ENCODE data around the gene P2RY12.

The P2RY12 gene

DNA sequence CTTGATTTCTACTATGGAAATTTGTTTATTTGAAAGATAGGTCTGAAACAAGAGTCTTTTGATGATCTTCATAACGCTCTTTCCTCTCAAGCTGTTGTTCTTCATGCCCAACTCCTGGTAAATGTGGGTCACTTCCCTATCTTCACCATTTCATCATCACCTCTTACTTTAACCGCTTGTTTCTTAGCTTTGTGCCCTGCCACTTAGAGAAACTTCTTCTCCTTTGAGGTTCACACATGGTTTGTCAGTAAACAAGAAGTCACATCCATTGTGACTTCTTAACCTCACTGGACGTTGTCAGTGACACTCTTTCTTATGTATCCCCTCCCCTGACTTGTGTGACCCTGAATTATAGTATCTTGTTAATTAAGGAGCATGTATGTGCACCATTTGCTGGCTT, 38.3 kb downstream of the P2RY12 start:
- no peak for DNase-seq (ENCODE audit: low spot score)

- DNase-seq (ENCODE audit: low spot score) = no peak
These were observed 38.7 kb downstream of the P2RY12 start for GRCh38 chr3:151345859-151346258.

GRCh38 chr3:151331696-151332095, 52.9 kb downstream of the P2RY12 start:
- no peak for DNase-seq (ENCODE audit: low spot score)

GRCh38 chr3:151330899-151331298, 53.7 kb downstream of the P2RY12 start:
- DNase-seq (ENCODE audit: low spot score) = no peak

DNA sequence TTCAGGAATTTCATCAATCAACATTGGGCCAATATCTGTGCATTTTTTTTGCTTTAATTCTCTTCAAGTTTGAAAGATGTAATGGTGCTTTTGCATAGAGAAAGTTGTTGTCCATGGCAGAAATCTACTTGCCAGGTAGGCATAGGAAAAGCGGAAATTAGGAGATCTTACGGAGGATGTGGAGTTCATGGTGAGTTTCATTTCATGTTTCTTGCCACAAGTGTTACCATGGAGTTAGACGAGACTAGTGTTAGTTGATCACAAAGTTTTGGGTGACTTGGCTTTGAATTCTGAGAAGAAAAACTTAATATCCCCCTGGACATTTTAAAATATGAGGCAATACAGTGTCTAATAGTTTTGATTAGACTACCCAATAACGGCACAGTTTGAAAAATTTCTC, 54.2 kb downstream of the P2RY12 start:
- DNase-seq (ENCODE audit: low spot score) = no peak

- no peak for DNase-seq (ENCODE audit: low spot score)
These were observed 55.2 kb downstream of the P2RY12 start, which contains the start of gene P2RY13 for GRCh38 chr3:151329363-151329762. TSS of gene P2RY13 (minus strand) at chr3:151329549. CDS start at chr3:151329528, 21 bp downstream.

GRCh38 chr3:151328298-151328995, 56.1 kb downstream of the P2RY12 start:
- DNase-seq (ENCODE audit: low spot score) = no peak

DNA sequence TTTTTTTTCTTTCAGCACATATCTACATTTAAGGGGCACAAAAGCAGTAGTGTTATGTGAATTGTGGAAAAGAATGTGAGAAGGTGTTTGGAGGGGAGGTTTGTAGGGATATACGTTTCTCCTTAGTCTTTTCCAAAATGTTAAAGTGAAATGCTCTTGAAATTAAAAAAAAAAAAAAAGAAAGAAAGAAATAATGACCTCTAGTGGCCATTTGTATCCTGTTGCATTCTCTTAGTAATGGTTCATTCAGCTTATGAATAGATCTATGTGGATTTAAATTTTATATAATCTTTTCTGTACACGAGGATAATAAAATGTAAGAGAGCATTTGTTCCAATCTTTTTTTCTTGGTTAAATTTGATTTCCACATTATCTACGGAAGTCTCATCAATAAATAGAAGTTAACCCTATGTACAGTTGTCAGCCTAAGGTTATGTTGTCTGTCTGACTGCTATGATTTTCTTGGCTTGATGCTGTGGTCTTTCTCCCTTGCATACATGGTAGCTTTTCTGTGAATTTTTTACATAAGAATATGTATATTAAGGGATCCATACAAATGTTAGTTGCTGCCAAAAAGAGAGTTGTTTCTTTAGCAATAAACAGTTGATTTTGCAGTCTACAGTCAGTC, 56.9 kb downstream of the P2RY12 start:
- DNase-seq (ENCODE audit: low spot score) = peak; percentile 6

GRCh38 chr3:151322511-151322910, 62.0 kb downstream of the P2RY12 start:
- no peak for DNase-seq (ENCODE audit: low spot score)

DNA sequence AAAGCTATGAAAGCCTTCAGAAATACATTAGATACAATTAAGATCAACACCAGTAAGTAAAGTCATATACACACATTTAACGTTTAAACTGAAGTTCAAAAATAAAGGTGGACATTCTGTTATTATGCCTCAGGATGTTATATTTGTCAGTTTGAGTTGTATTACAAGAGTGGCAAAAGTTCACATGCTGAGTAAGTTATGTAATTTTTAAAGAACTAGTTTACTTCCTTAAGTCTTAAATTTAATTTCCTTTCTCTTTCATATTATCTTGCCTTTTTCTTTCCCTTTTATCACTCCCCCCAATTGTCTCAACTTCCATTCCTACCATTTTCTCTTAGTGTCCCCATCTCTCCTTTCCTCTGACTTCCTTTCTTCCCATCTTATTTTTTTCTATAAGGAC, 63.0 kb downstream of the P2RY12 start:
- no peak for DNase-seq (ENCODE audit: low spot score)

- DNase-seq (ENCODE audit: low spot score) = no peak
These were observed 64.4 kb downstream of the P2RY12 start for GRCh38 chr3:151320131-151320530.

GRCh38 chr3:151319628-151320027, 64.9 kb downstream of the P2RY12 start:
- DNase-seq (ENCODE audit: low spot score) = no peak

- DNase-seq (ENCODE audit: low spot score) = no peak
These were observed 65.6 kb downstream of the P2RY12 start for GRCh38 chr3:151318991-151319390.

DNA sequence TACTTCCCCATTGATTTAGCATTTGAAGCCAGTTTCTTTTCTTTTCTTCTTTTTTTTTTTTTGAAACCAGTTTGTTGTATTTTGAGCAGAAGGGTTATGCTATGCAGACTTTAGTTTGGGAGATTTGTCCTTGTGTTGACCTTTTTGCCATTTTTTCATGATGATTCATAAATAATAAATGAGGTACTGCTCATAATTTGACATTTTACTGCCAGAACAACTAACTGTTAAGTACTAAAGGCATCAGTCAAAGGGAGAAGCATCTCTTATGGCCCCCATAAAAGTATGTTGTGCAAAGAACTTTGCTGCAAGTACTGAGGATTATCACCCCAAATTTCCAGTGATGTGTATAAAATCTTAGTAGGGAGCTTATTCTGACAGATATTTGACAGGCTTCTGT, 66.2 kb downstream of the P2RY12 start:
- DNase-seq (ENCODE audit: low spot score) = no peak

DNA sequence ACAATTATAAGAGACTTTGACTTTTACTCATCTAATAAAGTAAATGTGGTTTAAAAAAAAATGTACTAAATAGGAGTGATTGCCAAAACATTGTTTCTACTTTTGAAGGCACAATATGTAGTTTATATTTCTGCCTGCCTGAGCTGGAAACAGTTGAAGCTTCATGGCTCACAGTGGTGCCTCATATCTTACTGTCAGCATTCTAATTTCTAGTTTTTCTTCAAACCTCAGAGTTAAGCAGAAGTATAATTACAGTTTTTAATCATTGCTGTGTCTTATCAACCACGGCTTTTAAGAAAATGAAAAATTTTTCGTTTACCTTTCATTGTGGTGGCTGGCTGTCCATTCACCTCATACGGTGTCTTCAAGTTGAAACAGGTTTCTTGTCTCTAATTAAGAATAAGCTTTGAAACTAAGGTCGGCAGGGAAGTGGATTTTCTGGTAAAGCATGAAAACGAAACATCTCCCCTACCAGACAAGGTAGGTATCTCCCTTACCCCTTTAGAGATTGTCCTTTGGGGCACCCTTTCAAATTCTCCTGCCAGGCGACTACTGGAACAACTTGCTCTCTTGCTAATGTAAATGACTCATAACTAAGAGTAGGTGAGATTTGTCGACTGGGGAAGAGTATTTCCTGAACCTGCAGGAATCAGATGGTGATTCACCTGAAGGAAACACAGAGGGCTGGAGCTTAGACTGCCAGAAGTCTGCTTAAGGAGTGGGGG, 68.1 kb downstream of the P2RY12 start, which contains the start of gene GPR87:
GPR87 (minus strand) TSS at position 554 of the 725 bp plus-strand sequence. CDS start 16,720 bp downstream, outside the sequence.
- DNase-seq (ENCODE audit: low spot score) = no peak

- no peak for DNase-seq (ENCODE audit: low spot score)
These were observed 68.7 kb downstream of the P2RY12 start for GRCh38 chr3:151315846-151316245.

GRCh38 chr3:151315136-151315535, 69.4 kb downstream of the P2RY12 start:
- no peak for DNase-seq (ENCODE audit: low spot score)

DNA sequence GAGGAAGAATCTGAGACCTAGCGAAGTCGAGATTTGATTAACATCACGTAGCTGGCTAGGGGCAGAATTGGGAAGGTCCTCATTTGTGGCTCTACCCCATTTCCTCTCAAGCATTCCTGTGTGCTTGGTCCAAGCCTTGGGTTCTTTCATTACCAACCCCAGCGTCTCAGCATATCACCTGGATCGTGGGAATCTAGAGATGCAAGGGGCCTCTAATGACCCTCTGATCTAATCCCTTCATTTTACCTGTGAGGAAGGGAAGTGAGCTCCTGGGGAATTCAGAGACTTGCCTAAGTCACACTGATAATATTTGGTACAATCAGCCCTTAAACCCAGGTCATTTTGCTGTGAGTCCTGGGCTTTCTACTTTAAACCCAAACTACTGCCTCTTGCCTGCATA, 70.0 kb downstream of the P2RY12 start:
- no peak for DNase-seq (ENCODE audit: low spot score)

- no peak for DNase-seq (ENCODE audit: low spot score)
These were observed 70.4 kb downstream of the P2RY12 start for GRCh38 chr3:151314137-151314536.

DNA sequence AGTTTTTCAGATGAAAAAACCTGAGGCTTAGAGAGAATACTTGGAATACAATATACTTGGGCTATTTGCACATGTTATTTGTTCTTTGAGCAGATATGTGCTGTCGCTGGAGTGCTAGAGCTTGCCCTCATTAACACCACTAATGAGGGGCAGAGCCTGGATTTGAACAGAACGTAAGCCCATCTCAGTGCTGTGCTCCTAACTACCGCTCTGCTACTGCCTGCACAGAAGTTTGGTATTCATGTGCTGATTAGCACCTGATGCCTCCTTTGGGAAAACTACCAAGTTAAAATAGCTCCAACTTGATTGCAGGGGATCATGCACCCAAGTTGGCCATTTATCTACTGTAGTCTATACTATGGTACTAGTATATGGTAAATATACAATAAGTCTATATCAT, 71.6 kb downstream of the P2RY12 start:
- DNase-seq (ENCODE audit: low spot score) = no peak

- DNase-seq (ENCODE audit: low spot score) = no peak
These were observed 75.0 kb downstream of the P2RY12 start for GRCh38 chr3:151309566-151309965.

DNA sequence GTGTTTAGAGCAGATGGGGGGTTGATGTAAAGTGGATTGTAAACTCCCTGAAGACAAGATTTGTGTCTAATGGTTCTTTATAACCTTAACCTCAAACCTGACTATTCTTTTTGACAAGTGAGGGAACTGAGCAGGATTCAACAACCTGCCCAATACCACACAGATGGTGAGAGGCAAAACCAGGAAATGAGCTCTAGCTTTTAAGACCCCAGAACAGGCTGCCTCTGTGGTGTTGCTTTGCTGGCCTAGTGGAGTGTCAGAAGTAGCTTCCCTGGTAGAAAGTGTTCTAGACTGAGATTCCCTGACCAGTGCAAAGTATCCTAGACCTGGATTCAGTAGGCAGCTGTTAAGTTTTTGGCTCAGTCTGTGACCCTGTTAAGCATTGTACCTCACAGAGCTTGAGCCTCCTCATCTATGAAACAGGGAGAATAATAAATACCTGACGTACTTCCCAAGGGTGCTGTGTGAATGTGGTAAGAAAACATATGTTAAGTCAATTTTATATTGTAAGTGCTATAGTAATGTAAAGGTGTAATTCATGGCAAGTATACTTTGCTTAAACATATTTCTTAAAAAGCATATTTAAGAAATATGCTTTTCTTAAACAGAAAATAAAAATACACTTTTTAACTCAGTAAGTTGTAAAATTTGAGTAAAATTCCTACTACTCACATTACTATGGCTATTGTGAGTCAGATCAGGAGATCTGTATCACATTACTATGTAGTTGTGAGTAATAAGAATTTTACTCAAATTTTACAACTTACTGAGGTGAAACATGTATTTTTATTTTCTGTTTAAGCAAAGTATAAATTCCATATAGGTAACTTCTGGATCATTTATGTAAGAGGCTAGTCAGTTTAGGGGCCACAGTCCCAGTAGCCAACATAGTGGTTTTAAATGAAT, 76.7 kb downstream of the P2RY12 start:
- DNase-seq (ENCODE audit: low spot score) = no peak
